Measurements from ENCODE around the gene DALRD3. TPM values are rescaled to one million over a fixed set of nuclear protein-coding genes. Genes with fewer than 3 reads are reported as not detected.

The DALRD3 gene
- total RNA-seq, 1 experiment from 2014 or later, result 55.5 TPM

GRCh38 chr3:48985831-48986376 lies 32.5 kb downstream of the DALRD3 start:
- H3K4me3 ChIP-seq (ENCODE audit: insufficient read depth, low read depth, low read length), result no peak overlapping the region
- peaks cover 25% of the 10 kb centered on the region for H3K36me3 ChIP-seq (replicated peaks; ENCODE audit: control insufficient read depth, insufficient read depth, low read length)
- no peak for DNase-seq
- no peaks in the 10 kb centered on the region for H3K27me3 ChIP-seq (ENCODE audit: control insufficient read depth, insufficient read depth, low read length)

- no peak for DNase-seq
- H3K27me3 ChIP-seq (ENCODE audit: control insufficient read depth, insufficient read depth, low read length), result no peaks in the 10 kb centered on the region
Observed at GRCh38 chr3:48984663-48985062, 33.7 kb downstream of the DALRD3 start.

GRCh38 chr3:48983096-48983495 lies 35.3 kb downstream of the DALRD3 start:
- DNase-seq, result no peak
- Histone ChIP-seq H3K4me3 (ENCODE audit: insufficient read depth, low read depth, low read length) (no peak overlapping the region), H3K27me3 (ENCODE audit: control insufficient read depth, insufficient read depth, low read length) (no peaks in the 10 kb centered on the region), H3K36me3 (replicated peaks; ENCODE audit: control insufficient read depth, insufficient read depth, low read length) (peaks cover 42% of the 10 kb centered on the region)

More at GRCh38 chr3:48984663-48985062, 33.7 kb downstream of the DALRD3 start:
- H3K36me3 ChIP-seq (replicated peaks; ENCODE audit: control insufficient read depth, insufficient read depth, low read length), result peaks cover 34% of the 10 kb centered on the region
- H3K4me3 ChIP-seq (ENCODE audit: insufficient read depth, low read depth, low read length), result no peak overlapping the region

GRCh38 chr3:48982686-48983085 lies 35.7 kb downstream of the DALRD3 start:
- peaks cover 44% of the 10 kb centered on the region for H3K36me3 ChIP-seq (replicated peaks; ENCODE audit: control insufficient read depth, insufficient read depth, low read length)
- no peak for DNase-seq
- no peaks in the 10 kb centered on the region for H3K27me3 ChIP-seq (ENCODE audit: control insufficient read depth, insufficient read depth, low read length)
- no peak overlapping the region for H3K4me3 ChIP-seq (ENCODE audit: insufficient read depth, low read depth, low read length)

- Histone ChIP-seq H3K27me3 (ENCODE audit: control insufficient read depth, insufficient read depth, low read length) (no peaks in the 10 kb centered on the region), H3K4me3 (ENCODE audit: insufficient read depth, low read depth, low read length) (no peak overlapping the region), H3K36me3 (replicated peaks; ENCODE audit: control insufficient read depth, insufficient read depth, low read length) (peaks cover 47% of the 10 kb centered on the region)
- no peak for DNase-seq
Observed at GRCh38 chr3:48982016-48982415, 36.4 kb downstream of the DALRD3 start.

GRCh38 chr3:48980295-48980694 lies 38.1 kb downstream of the DALRD3 start:
- Histone ChIP-seq H3K4me3 (ENCODE audit: insufficient read depth, low read depth, low read length) (no peak overlapping the region), H3K27me3 (ENCODE audit: control insufficient read depth, insufficient read depth, low read length) (no peaks in the 10 kb centered on the region), H3K36me3 (replicated peaks; ENCODE audit: control insufficient read depth, insufficient read depth, low read length) (peaks cover 54% of the 10 kb centered on the region)
- no peak for DNase-seq

- no peak for DNase-seq
- Histone ChIP-seq H3K36me3 (replicated peaks; ENCODE audit: control insufficient read depth, insufficient read depth, low read length) (peaks cover 59% of the 10 kb centered on the region), H3K4me3 (ENCODE audit: insufficient read depth, low read depth, low read length) (no peak overlapping the region), H3K27me3 (ENCODE audit: control insufficient read depth, insufficient read depth, low read length) (no peaks in the 10 kb centered on the region)
Observed at GRCh38 chr3:48979451-48979850, 38.9 kb downstream of the DALRD3 start.

GRCh38 chr3:48974076-48974864 lies 44.1 kb downstream of the DALRD3 start:
- Histone ChIP-seq H3K36me3 (replicated peaks; ENCODE audit: control insufficient read depth, insufficient read depth, low read length) (peaks cover 49% of the 10 kb centered on the region), H3K27me3 (ENCODE audit: control insufficient read depth, insufficient read depth, low read length) (no peaks in the 10 kb centered on the region), H3K4me3 (ENCODE audit: insufficient read depth, low read depth, low read length) (no peak overlapping the region)
- no peak for DNase-seq

GRCh38 chr3:48970586-48970985 lies 47.8 kb downstream of the DALRD3 start:
- H3K4me3 ChIP-seq (ENCODE audit: insufficient read depth, low read depth, low read length), result no peak overlapping the region
- no peaks in the 10 kb centered on the region for H3K27me3 ChIP-seq (ENCODE audit: control insufficient read depth, insufficient read depth, low read length)
- DNase-seq, result no peak
- peaks cover 47% of the 10 kb centered on the region for H3K36me3 ChIP-seq (replicated peaks; ENCODE audit: control insufficient read depth, insufficient read depth, low read length)

GRCh38 chr3:48966876-48967361 lies 51.5 kb downstream of the DALRD3 start:
- Histone ChIP-seq H3K27me3 (ENCODE audit: control insufficient read depth, insufficient read depth, low read length) (no peaks in the 10 kb centered on the region), H3K4me3 (ENCODE audit: insufficient read depth, low read depth, low read length) (no peak overlapping the region), H3K36me3 (replicated peaks; ENCODE audit: control insufficient read depth, insufficient read depth, low read length) (peaks cover 29% of the 10 kb centered on the region)
- DNase-seq, result no peak

- H3K4me3 ChIP-seq (ENCODE audit: insufficient read depth, low read depth, low read length), result no peak overlapping the region
- no peaks in the 10 kb centered on the region for H3K27me3 ChIP-seq (ENCODE audit: control insufficient read depth, insufficient read depth, low read length)
- H3K36me3 ChIP-seq (replicated peaks; ENCODE audit: control insufficient read depth, insufficient read depth, low read length), result peaks cover 28% of the 10 kb centered on the region
- DNase-seq, result no peak
Observed at GRCh38 chr3:48966367-48966766, 52.0 kb downstream of the DALRD3 start.

Other genes starting within 250 kb of the DALRD3 start
- gene PRKAR2A, start 170.7 kb downstream of the DALRD3 start, total RNA-seq (2014; rRNA removed; shearing (Covaris generic)), result 29.3 and 40.8 TPM in 2 replicates
- 14.6 and 18.4 TPM in 2 replicates for gene SLC25A20, start 119.7 kb downstream of the DALRD3 start, total RNA-seq (2014; rRNA removed; shearing (Covaris generic))
- gene ARIH2, start 99.7 kb downstream of the DALRD3 start, total RNA-seq (2014; rRNA removed; shearing (Covaris generic)), result 120 and 125 TPM in 2 replicates
- 17.6 and 22.4 TPM in 2 replicates for gene P4HTM, start 28.3 kb downstream of the DALRD3 start, total RNA-seq (2014; rRNA removed; shearing (Covaris generic))
- 141 and 151 TPM in 2 replicates for gene WDR6, start 11.2 kb downstream of the DALRD3 start, total RNA-seq (2014; rRNA removed; shearing (Covaris generic))
- gene NDUFAF3, start 3.5 kb upstream of the DALRD3 start, total RNA-seq (2014; rRNA removed; shearing (Covaris generic)), result 81.2 and 94.8 TPM in 2 replicates
- 409 and 490 TPM in 2 replicates for gene IMPDH2, start 10.8 kb upstream of the DALRD3 start, total RNA-seq (2014; rRNA removed; shearing (Covaris generic))
- 118 and 137 TPM in 2 replicates for gene QRICH1, start 75.5 kb upstream of the DALRD3 start, total RNA-seq (2014; rRNA removed; shearing (Covaris generic))
- 308 and 312 TPM in 2 replicates for gene QARS1, start 86.2 kb upstream of the DALRD3 start, total RNA-seq (2014; rRNA removed; shearing (Covaris generic))
- gene USP19, start 102.2 kb upstream of the DALRD3 start, total RNA-seq (2014; rRNA removed; shearing (Covaris generic)), result 64.4 and 73.0 TPM in 2 replicates
- gene LAMB2, start 114.5 kb upstream of the DALRD3 start, total RNA-seq (2014; rRNA removed; shearing (Covaris generic)), result 81.1 and 87.3 TPM in 2 replicates
- gene CCDC71, start 147.8 kb upstream of the DALRD3 start, total RNA-seq (2014; rRNA removed; shearing (Covaris generic)), result 37.1 and 46.4 TPM in 2 replicates
- gene KLHDC8B, start 153.0 kb upstream of the DALRD3 start, total RNA-seq (2014; rRNA removed; shearing (Covaris generic)), result 19.8 and 27.7 TPM in 2 replicates

Measured in H7 (cell line).